HUES6 (cell line): ENCODE data around the gene CD81.

Source experiments
- H3K27ac ChIP-seq: 2 replicates; pipeline ENCODE4 v1.7.0; 2013; ENCODE audit warnings: low read depth, mild to moderate bottlenecking, low read length, inconsistent platforms
- H3K27me3 ChIP-seq: 2 replicates; pipeline ENCODE4 v1.6.1; 2013; ENCODE audit warnings: low read length; ENCODE audit not compliant: control insufficient read depth, insufficient read depth
- H3K36me3 ChIP-seq: 2 replicates; pipeline ENCODE4 v1.6.1; 2013; ENCODE audit warnings: low read length; ENCODE audit not compliant: control insufficient read depth, insufficient read depth
- H3K4me1 ChIP-seq: 2 replicates; pipeline ENCODE4 v1.6.1; 2013; ENCODE audit warnings: low read length; ENCODE audit not compliant: control insufficient read depth, insufficient read depth
- H3K4me3 ChIP-seq: 2 replicates; pipeline ENCODE4 v1.5.1; 2013; ENCODE audit warnings: low read depth, low read length
- H3K9ac ChIP-seq: one replicate; pipeline ENCODE4 v1.6.1; 2013; ENCODE audit warnings: mild to moderate bottlenecking, low read length
- H3K9me3 ChIP-seq: 2 replicates; pipeline ENCODE4 v1.6.1; 2013; ENCODE audit warnings: low read depth, low read length; ENCODE audit not compliant: control insufficient read depth, insufficient read depth

The CD81 gene

DNA sequence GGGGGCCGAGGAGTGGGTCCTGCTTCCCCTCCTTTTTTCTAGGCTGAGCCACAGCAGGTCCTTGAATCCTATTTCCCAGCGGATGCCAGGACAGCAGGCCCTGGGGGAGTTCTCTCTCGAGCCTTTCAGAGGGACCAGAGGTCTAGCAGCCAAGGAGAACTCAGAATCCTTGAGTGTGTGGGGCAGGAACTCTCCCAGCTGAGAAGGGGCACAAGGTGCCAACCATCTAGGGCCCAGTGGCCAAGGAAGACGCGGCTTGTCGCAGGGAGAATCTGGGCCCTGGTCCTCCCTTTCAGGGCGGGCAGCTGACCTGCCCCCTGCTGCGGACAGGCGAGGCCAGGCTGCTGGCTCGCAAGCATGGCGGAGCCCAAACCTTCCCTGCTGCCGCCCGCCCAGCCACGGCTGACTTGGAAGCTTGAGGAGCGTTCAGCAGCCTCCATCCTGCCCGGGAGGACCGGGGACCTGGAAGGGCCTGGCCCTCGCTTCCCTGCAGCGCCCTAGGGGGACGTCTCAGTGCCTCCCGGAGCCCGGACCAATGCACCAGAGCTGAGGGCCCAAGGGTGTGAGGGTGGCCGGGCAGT lies 22.5 kb downstream of the CD81 start:
- Histone ChIP-seq H3K27me3 (no peaks in the 10 kb centered on the region), H3K36me3 (peaks cover 59% of the 10 kb centered on the region), H3K4me1 (peaks cover 17% of the 10 kb centered on the region; the same call in 1 of the 2 replicates), H3K9ac (peak overlapping the region; percentile 88), H3K9me3 (no peaks in the 10 kb centered on the region), H3K4me3 (peak overlapping the region; percentile 71), H3K27ac (peak overlapping the region; percentile 90)

DNA sequence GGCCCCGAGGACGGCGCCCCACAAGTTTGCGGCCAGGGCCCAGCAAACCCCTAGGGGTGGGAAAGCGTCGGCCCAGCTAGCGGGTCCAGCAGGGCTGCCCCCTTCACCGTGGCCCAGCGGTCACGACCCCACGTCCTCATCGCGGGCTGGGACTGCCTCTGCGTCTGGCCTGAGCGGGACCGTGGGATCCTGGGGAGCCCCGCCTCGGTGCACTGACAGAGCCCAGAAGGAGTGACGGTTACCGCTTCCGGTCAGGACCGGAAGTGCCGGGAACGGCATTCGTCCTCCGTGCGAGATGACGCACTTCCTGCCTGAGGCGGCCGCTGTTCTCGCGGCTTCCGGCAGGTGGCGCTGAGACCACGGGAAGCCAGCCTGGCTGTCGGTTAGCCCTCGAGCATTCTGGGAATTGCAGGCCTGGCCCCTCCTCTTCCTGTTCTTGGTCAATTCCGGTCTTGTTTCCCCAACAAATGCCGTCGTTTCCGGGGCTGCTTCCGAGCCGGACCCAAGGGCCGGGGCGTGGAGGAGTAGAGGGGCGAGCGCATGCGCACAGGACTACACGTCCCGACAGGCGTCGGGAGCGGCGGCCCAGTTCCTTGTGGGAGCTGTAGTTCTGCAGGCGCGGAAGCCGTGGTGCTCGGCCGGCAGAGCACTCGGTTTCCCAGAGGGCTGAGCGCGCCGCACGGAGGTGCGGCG lies 23.1 kb downstream of the CD81 start, which contains the start of gene TSSC4:
Gene TSSC4 (plus strand): TSS at position 682 of the 693 bp plus-strand sequence. CDS start 1,884 bp downstream, outside the sequence.
- H3K27me3 ChIP-seq, result no peaks in the 10 kb centered on the region
- H3K36me3 ChIP-seq, result peaks cover 53% of the 10 kb centered on the region
- H3K4me3 ChIP-seq, result peak within 1 kb of the TSS; percentile 99

DNA sequence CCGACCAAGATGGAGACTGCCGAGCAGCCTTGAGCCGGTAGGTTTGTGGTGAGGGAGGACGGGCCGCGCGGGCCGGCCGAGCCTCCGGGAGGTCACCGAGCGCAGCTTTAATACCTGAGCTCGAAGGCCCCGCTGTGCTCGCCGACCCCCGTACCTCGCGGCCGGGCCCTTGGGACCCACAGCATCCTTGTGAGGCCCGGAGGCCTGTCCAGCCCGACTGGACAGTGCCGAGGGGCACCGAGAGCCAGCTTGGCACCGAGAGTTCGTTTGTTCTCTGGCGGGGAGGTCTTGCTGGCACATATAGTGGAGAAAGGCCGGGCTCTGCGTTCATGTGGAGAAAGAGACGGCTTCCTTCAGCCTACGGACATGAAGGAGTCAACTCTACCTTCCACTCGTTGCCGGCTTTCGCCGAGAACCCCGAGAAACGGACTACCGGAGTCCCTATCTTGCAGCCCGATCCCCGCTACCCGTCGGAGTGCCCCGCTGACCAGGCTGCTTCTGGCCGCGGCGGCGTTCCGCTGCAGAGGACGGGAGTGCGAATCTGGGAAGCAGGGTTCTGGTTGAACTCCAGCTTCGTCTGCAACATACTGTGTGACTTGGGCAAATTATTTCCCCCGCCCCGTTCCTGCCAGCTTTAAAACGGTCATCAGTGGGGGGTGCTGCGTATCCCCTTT lies 23.8 kb downstream of the CD81 start:
- Histone ChIP-seq H3K27me3 (no peaks in the 10 kb centered on the region), H3K36me3 (peaks cover 46% of the 10 kb centered on the region), H3K27ac (peak overlapping the region; percentile 72; the same call in 1 of the 2 replicates), H3K4me1 (peaks cover 17% of the 10 kb centered on the region; the same call in 1 of the 2 replicates), H3K4me3 (peak overlapping the region; percentile 99), H3K9ac (peak overlapping the region; percentile 99), H3K9me3 (no peaks in the 10 kb centered on the region)

More for the DNA sequence above, 23.1 kb downstream of the CD81 start, which contains the start of gene TSSC4:
- Histone ChIP-seq H3K9me3 (no peaks in the 10 kb centered on the region), H3K9ac (peak within 1 kb of the TSS; percentile 99), H3K4me1 (peaks cover 17% of the 10 kb centered on the region; the same call in 1 of the 2 replicates), H3K27ac (peak within 1 kb of the TSS; percentile 90)

DNA sequence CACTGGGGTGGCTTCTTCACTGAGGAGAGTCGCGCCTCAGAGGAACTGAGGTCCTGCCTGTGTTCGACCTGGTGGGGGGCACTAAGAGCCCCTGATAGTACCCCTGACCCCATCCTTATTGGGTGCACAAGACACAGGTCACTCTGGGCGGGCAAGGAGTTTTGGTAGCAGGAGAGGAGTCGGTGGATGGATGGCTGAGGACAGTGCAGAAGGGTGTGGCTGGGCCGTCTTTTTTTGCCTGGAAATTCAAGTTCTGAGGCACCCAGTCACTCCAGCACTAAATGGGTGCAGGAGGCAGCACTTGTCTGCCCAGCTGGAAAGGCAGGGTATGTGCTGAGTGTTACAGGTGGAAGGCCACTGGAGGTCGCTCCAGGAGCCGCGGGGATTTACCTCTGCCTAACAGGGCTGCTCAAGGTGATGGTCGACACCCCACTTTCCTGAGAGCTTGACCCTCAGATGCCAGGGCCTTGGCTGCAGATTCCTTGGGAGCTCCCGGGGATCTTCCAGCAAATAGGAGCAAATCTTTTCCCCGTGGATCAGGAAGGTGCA lies 24.4 kb downstream of the CD81 start:
- Histone ChIP-seq H3K27me3 (no peaks in the 10 kb centered on the region), H3K27ac (no peak overlapping the region; the same call in 1 of the 2 replicates), H3K9ac (peak overlapping the region; percentile 99), H3K36me3 (peaks cover 40% of the 10 kb centered on the region), H3K4me3 (peak overlapping the region; percentile 99), H3K4me1 (peaks cover 17% of the 10 kb centered on the region; the same call in 1 of the 2 replicates), H3K9me3 (no peaks in the 10 kb centered on the region)

DNA sequence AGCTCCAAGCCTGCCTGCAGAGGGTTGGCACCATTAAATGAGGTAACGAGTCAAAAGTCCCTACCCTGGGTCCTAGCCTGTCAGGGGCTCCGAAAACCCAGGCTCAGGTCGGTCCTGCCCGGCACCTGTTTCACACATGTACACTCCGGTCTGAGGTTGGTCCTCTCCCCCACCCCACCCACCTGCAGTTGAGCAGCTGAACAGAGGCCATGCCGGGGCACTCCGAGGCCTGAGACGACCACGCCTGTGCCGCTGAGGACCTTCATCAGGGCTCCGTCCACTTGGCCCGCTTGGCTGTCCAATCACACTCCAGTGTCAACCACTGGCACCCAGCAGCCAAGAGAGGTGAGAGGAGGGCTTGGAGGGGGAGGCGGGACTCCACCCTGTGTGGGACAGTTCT lies 25.0 kb downstream of the CD81 start:
- H3K36me3 ChIP-seq, result peaks cover 34% of the 10 kb centered on the region
- no peak overlapping the region for H3K27ac ChIP-seq
- no peaks in the 10 kb centered on the region for H3K27me3 ChIP-seq
- peak overlapping the region; percentile 99 for H3K4me3 ChIP-seq
- peaks cover 17% of the 10 kb centered on the region; the same call in 1 of the 2 replicates for H3K4me1 ChIP-seq
- H3K9ac ChIP-seq, result no peak overlapping the region
- no peaks in the 10 kb centered on the region for H3K9me3 ChIP-seq

DNA sequence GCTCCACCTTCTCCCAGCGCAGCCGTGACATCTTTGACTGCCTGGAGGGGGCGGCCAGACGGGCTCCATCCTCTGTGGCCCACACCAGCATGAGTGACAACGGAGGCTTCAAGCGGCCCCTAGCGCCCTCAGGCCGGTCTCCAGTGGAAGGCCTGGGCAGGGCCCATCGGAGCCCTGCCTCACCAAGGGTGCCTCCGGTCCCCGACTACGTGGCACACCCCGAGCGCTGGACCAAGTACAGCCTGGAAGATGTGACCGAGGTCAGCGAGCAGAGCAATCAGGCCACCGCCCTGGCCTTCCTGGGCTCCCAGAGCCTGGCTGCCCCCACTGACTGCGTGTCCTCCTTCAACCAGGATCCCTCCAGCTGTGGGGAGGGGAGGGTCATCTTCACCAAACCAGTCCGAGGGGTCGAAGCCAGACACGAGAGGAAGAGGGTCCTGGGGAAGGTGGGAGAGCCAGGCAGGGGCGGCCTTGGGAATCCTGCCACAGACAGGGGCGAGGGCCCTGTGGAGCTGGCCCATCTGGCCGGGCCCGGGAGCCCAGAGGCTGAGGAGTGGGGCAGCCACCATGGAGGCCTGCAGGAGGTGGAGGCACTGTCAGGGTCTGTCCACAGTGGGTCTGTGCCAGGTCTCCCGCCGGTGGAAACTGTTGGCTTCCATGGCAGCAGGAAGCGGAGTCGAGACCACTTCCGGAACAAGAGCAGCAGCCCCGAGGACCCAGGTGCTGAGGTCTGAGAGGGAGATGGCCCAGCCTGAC lies 26.0 kb downstream of the CD81 start:
- Histone ChIP-seq H3K9me3 (no peaks in the 10 kb centered on the region), H3K9ac (no peak overlapping the region), H3K4me1 (peaks cover 17% of the 10 kb centered on the region; the same call in 1 of the 2 replicates), H3K36me3 (peaks cover 26% of the 10 kb centered on the region), H3K27me3 (no peaks in the 10 kb centered on the region), H3K27ac (no peak overlapping the region), H3K4me3 (no peak overlapping the region)

DNA sequence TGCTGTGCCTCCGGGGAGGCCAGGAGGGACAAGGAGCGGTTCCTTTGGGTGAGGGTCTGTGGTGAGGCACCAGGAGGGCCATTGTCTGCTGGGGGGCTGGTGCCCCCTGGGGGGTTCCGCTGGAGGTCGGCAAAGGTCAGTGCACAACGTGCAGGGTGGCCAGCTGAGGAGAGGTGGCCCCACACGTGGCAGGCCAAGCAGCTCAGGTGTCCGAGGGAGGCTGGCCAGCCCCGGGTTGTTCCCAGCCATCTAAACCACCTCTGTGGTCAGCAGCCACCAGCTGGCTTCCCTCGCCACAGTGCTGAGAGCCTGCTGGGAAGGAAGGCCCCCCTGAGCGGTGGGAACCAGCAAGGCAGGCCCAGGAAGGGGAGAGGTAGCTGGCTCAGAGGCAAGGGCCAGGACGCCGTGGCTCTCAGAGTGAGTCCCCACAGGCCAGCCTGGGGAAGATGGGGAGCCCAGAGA lies 27.7 kb downstream of the CD81 start:
- H3K9me3 ChIP-seq, result no peaks in the 10 kb centered on the region
- no peak overlapping the region for H3K9ac ChIP-seq
- H3K36me3 ChIP-seq, result peaks cover 19% of the 10 kb centered on the region
- H3K27ac ChIP-seq, result no peak overlapping the region
- no peak overlapping the region for H3K4me3 ChIP-seq
- no peaks in the 10 kb centered on the region for H3K27me3 ChIP-seq
- peaks cover 9% of the 10 kb centered on the region; the same call in 1 of the 2 replicates for H3K4me1 ChIP-seq

DNA sequence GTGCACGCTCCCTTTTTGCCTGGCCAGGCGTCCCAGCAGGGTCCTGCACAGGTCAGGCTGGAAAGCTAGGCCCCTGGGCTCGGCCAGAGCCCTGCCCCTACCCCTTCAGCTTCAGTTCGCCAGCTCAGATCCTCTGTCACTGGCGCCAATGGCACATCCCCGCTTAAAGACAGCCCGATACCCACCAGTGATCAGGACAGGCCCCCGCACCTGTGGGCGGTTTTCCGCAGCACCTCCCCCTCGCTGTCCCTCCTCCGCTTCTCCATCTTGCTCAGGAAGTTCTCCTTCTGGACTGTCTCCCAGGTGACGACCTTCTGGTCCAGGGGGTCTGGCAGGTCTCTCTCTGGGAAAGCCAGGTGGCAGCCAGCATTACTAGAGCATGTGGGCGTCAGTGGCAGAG lies 29.3 kb downstream of the CD81 start:
- Histone ChIP-seq H3K4me3 (no peak overlapping the region), H3K4me1 (peaks cover 9% of the 10 kb centered on the region; the same call in 1 of the 2 replicates), H3K27me3 (no peaks in the 10 kb centered on the region), H3K27ac (no peak overlapping the region), H3K36me3 (peaks cover 19% of the 10 kb centered on the region), H3K9me3 (no peaks in the 10 kb centered on the region), H3K9ac (no peak overlapping the region)

DNA sequence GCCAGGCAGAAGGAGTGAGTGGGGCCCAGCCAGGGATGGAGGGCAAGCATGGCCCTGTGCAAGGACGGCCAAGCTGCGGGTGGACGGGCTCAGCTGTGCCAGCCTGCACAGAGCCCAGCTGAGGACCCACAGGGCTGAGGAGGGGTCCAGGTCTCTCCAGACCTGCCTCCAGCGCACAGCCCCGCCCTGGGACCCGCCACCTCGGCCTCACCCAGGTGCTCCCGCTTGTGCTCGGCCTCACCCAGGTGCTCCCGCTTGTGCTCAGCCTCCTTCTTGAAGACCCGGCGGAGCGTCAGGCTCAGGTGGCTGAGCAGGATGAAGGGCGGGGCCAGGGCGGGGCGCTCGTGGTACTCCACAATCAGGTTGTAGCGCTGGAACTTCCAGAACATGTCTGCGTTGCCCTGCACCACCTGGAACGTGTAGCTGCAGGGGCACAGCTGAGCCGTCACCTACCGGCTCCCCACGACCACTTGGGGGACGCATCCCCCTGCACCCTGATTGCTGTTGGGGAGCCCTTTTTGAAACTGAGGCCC lies 29.8 kb downstream of the CD81 start:
- Histone ChIP-seq H3K9ac (no peak overlapping the region), H3K9me3 (no peaks in the 10 kb centered on the region), H3K36me3 (peaks cover 19% of the 10 kb centered on the region), H3K4me3 (no peak overlapping the region), H3K27me3 (no peaks in the 10 kb centered on the region), H3K27ac (no peak overlapping the region), H3K4me1 (peaks cover 4% of the 10 kb centered on the region; the same call in 1 of the 2 replicates)

DNA sequence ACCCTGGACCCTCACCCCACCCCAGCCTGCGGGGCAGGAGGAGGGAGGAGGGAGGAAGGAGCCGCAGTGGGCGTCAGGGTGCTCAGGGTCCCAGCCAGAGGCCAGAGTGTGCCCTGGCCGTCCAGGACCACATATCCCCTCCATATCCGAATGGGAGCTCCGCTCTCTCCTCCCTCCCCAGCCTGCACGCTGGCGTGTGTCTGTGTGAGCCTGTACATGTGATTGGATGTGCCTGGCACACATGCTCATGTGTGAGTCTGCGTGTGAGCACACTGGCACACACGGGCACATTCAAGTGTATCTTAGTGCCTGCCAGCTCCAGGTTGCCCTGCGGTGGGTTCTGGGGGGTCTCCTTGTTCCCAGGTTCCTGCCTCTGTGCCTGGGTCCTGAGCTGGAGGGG lies 31.6 kb downstream of the CD81 start:
- Histone ChIP-seq H3K9me3 (no peaks in the 10 kb centered on the region), H3K9ac (no peak overlapping the region), H3K4me3 (no peak overlapping the region), H3K36me3 (peaks cover 3% of the 10 kb centered on the region; the same call in 1 of the 2 replicates), H3K27ac (no peak overlapping the region), H3K4me1 (peaks cover 4% of the 10 kb centered on the region; the same call in 1 of the 2 replicates), H3K27me3 (no peaks in the 10 kb centered on the region)
